A549 (cell line): ENCODE measurements around the gene MTSS2. TPM values are rescaled to one million over a fixed set of nuclear protein-coding genes. Genes with fewer than 3 reads are reported as not detected.

Experiments used
- ATAC-seq, 2 experiments: fragments of 200-7000 bp in 1 of 2; fragments of >200 bp in 1 of 2; cut with Nextera tagmentation in 1 of 2; cut with Tn5 transposase in 1 of 2; 3 replicates each; pipeline versions ENCODE4 v1.8.0 to v1.9.1; 2018 to 2020; ENCODE audit warnings: mild to moderate bottlenecking in 1 of 2, moderate library complexity in 1 of 2
- CTCF ChIA-PET: fragments of 300-600 bp; sonication (Branson Sonifier 250); formaldehyde crosslinking; extraction: SDS; loops from one replicate; lab custom pipeline; 2021; ENCODE audit warnings: antibody characterized with exemption, inconsistent platforms; lab: Yijun Ruan, JAX
- POLR2A ChIA-PET: fragments of 350-600 bp; formaldehyde crosslinking; extraction: SDS; loops from one replicate; lab custom pipeline; 2021; ENCODE audit warnings: antibody characterized with exemption, inconsistent platforms; lab: Yijun Ruan, JAX
- DNase-seq, 2 experiments: peaks; one replicate each; pipeline versions ENCODE4 v3.0.0 to v3.0.0-alpha.2; 2011 to 2016; ENCODE audit warnings: low read depth in 1 of 2, low spot score in 1 of 2
- FAIRE-seq: peaks from 2 replicates; lab custom pipeline; 2011; peaks lifted over from hg19 to GRCh38; lab: Jason Lieb, UNC
- H3K27ac ChIP-seq, 2 experiments: fragments of >200 bp; sonication (Bioruptor Twin); formaldehyde crosslinking; 3 replicates each; pipeline ENCODE4 v1.5.1; 2016 to 2017
- H3K4me1 ChIP-seq: fragments of >200 bp; sonication (Bioruptor Twin); formaldehyde crosslinking; 3 replicates; pipeline ENCODE4 v1.6.1; 2016
- H3K4me2 ChIP-seq: fragments of >200 bp; sonication (Bioruptor Twin); formaldehyde crosslinking; 3 replicates; pipeline ENCODE4 v1.6.1; 2016
- H3K4me3 ChIP-seq: fragments of >200 bp; sonication (Bioruptor Twin); formaldehyde crosslinking; 3 replicates; pipeline ENCODE4 v1.5.1; 2016
- H3K9me3 ChIP-seq: fragments of >200 bp; sonication (Bioruptor Twin); formaldehyde crosslinking; 3 replicates; pipeline ENCODE4 v1.6.1; 2016
- BHLHE40 ChIP-seq: IDR thresholded peaks from 2 replicates; pipeline ENCODE4 v1.6.1; 2012; ENCODE audit warnings: low read depth, low read length, inconsistent platforms
- CEBPB ChIP-seq, 2 experiments: fragments of >200 bp in 1 of 2; sonication (Bioruptor Twin) in 1 of 2; formaldehyde crosslinking in 1 of 2; IDR thresholded peaks; 2 replicates each; pipeline ENCODE4 v1.6.1; 2012 to 2016
- CHD4 ChIP-seq: fragments of 200-600 bp; sonication (generic); IDR thresholded peaks from 2 replicates; pipeline ENCODE4 v1.6.1; 2016; ENCODE audit warnings: antibody characterized with exemption, mild to moderate bottlenecking, borderline replicate concordance
- EP300 ChIP-seq, 2 experiments: fragments of >200 bp; sonication (Bioruptor Twin); formaldehyde crosslinking; IDR thresholded peaks; 2 replicates in 1 of 2; 3 replicates in 1 of 2; pipeline ENCODE4 v1.6.1; 2016 to 2017
- ESRRA ChIP-seq: fragments of 150-350 bp; IDR thresholded peaks from 2 replicates; pipeline ENCODE4 v1.6.1; 2014; ENCODE audit warnings: mild to moderate bottlenecking, low read length, borderline replicate concordance
- FOSB ChIP-seq: fragments of 250-450 bp; sonication (Bioruptor Pico); IDR thresholded peaks from 2 replicates; pipeline ENCODE4 v1.5.0; 2020; ENCODE audit warnings: mild to moderate bottlenecking, moderate library complexity
- FOSL2 ChIP-seq, 2 experiments: fragments of 450-650 bp in 1 of 2; fragments of >200 bp in 1 of 2; sonication (Bioruptor Twin) in 1 of 2; formaldehyde crosslinking; IDR thresholded peaks; 2 replicates each; pipeline versions ENCODE4 v1.5.0 to v1.6.1; 2016 to 2020; ENCODE audit warnings: mild to moderate bottlenecking in 1 of 2, moderate library complexity in 1 of 2
- FOXS1 ChIP-seq: fragments of 250-450 bp; sonication (Bioruptor Pico); IDR thresholded peaks from 2 replicates; pipeline ENCODE4 v1.5.0; 2020; ENCODE audit warnings: mild to moderate bottlenecking, moderate library complexity
- HOXA7 ChIP-seq: fragments of 250-450 bp; sonication (Bioruptor Pico); IDR thresholded peaks from 2 replicates; pipeline ENCODE4 v1.5.0; 2020; ENCODE audit warnings: mild to moderate bottlenecking, moderate library complexity
- JUN ChIP-seq, 2 experiments: fragments of >200 bp; sonication (Bioruptor Twin); formaldehyde crosslinking; IDR thresholded peaks; 2 replicates in 1 of 2; 3 replicates in 1 of 2; pipeline ENCODE4 v1.6.1; 2016 to 2017
- JUNB ChIP-seq: fragments of >200 bp; sonication (Bioruptor Twin); formaldehyde crosslinking; IDR thresholded peaks from 2 replicates; pipeline ENCODE4 v1.6.1; 2016
- KDM1A ChIP-seq: fragments of 200-600 bp; sonication (generic); IDR thresholded peaks from 2 replicates; pipeline ENCODE4 v1.6.1; 2016; ENCODE audit warnings: low read depth, mild to moderate bottlenecking
- MAFK ChIP-seq: fragments of 450-650 bp; IDR thresholded peaks from 2 replicates; pipeline ENCODE4 v1.6.1; 2014; ENCODE audit not compliant: partially characterized antibody
- MAZ ChIP-seq: fragments of 150-350 bp; IDR thresholded peaks from 2 replicates; pipeline ENCODE4 v1.6.1; 2014; ENCODE audit warnings: antibody characterized with exemption, low read depth, low read length, borderline replicate concordance
- MYC ChIP-seq: IDR thresholded peaks from 2 replicates; pipeline ENCODE4 v1.6.1; 2012; ENCODE audit warnings: mild to moderate bottlenecking, inconsistent platforms, low read length, improper control_type of control experiment, borderline replicate concordance
- NFE2L2 ChIP-seq: fragments of 150-350 bp; conservative IDR thresholded peaks from 2 replicates; pipeline ENCODE4 v1.6.1; 2014; ENCODE audit warnings: low read length
- POLR2A ChIP-seq: IDR thresholded peaks from 2 replicates; pipeline ENCODE4 v1.6.1; 2012; ENCODE audit warnings: mild to moderate bottlenecking, low read length
- SMC3 ChIP-seq: fragments of >200 bp; sonication (Bioruptor Twin); formaldehyde crosslinking; IDR thresholded peaks from 3 replicates; pipeline ENCODE4 v1.6.1; 2018; ENCODE audit warnings: inconsistent platforms
- TFCP2L1 ChIP-seq: fragments of 250-450 bp; sonication (Bioruptor Pico); IDR thresholded peaks from 2 replicates; pipeline ENCODE4 v1.5.0; 2021; ENCODE audit warnings: mild to moderate bottlenecking
- TP53 ChIP-seq: fragments of 250-450 bp; sonication (Bioruptor Pico); IDR thresholded peaks from 2 replicates; pipeline ENCODE4 v1.5.0; 2021; ENCODE audit warnings: mild to moderate bottlenecking, moderate library complexity
- ZC3H11A ChIP-seq: fragments of 450-650 bp; IDR thresholded peaks from 2 replicates; pipeline ENCODE4 v1.6.1; 2014; ENCODE audit warnings: antibody characterized with exemption, mild to moderate bottlenecking
- ZSCAN20 ChIP-seq: fragments of 250-450 bp; sonication (Bioruptor Pico); IDR thresholded peaks from 2 replicates; pipeline ENCODE4 v1.8.0; 2022; ENCODE audit warnings: mild to moderate bottlenecking, moderate library complexity
- WGBS: methylation state at CpG from one replicate; pipeline ENCODE4 v1.1.6; 2017; ENCODE audit errors: missing lambda C conversion rate; 5-methylcytosine and 5-hydroxymethylcytosine counted together
- polyA plus RNA-seq, 4 experiments: library from polyadenylated mRNA; depleted of rRNA in 3 of 4; stranded (reverse); fragments of >200 nt; fragmentation: RNase III in 1 of 4; extraction: RNeasy Plus Mini Kit Qiagen cat#74134 plus additional on column Dnase treatment in 1 of 4; gene quantifications; 2 replicates in 3 of 4; 3 replicates in 1 of 4; pipeline ENCODE4 v1.2.3, GENCODE V29; 2011 to 2017
- TF ChIP-seq, protein P1 (sequence below): IDR thresholded peaks from 2 replicates; pipeline ENCODE4 v1.6.1; 2012
- TF ChIP-seq, protein P2 (sequence below): fragments of 150-350 bp; IDR thresholded peaks from 2 replicates; pipeline ENCODE4 v1.6.1; 2014; ENCODE audit warnings: low read depth, mild to moderate bottlenecking, low read length

MTSS2 gene
- polyA plus RNA-seq, 2 of the 4 experiments (the other 2 are of a cell fraction), result 13.1 to 27.1 TPM

DNA sequence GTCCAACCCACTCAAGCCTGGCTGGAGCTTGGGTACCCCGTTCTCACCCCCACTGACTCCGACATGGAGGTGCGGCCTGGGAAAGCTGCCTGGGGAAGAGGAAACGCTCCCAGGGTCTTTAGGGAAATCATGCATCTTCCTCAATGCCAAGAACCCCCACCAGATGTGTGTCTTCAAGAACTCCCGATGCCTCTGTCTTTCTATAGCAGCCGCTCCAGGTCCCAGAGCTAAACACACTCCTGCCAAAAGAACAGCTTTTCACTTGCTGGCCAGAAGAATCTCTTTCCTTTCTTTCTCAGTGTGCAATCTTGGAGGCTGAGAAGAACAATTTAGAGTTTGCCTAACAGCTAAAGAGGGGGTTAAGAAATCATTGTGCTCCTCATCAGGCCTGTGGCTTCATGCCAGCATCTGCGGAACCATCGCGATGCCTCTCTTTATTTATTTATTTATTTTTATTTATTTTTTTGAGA, 41.1 kb upstream of the MTSS2 start:
- H3K4me2 ChIP-seq, result no peak overlapping the region
- no peak for FAIRE-seq
- no peak for ATAC-seq
- no peaks in the 10 kb centered on the region for H3K9me3 ChIP-seq
- DNase-seq, result no peak
- POLR2A ChIA-PET, result no interaction called here
- no peak overlapping the region for H3K27ac ChIP-seq
- CTCF ChIA-PET, result interaction anchor here (1.4 to 2.1 kb wide), 4 partner anchors 11 to 45 kb away, joined by 5 to 9 read pairs (median 6); no protein-coding TSS in a partner anchor
- TF ChIP-seq FOXS1 (CRISPR knock-in tag), result no peak
- no peak for TF ChIP-seq ZC3H11A
- TF ChIP-seq JUNB, result no peak
- TF ChIP-seq MAZ, result no peak
- TF ChIP-seq FOSL2 (IDR thresholded peaks at IDR 0.05), result no peak
- TF ChIP-seq FOSL2 (CRISPR knock-in tag; IDR thresholded peaks at IDR 0.05), result no peak
- no peak for TF ChIP-seq HOXA7 (CRISPR knock-in tag)
- TF ChIP-seq, protein P1, sequence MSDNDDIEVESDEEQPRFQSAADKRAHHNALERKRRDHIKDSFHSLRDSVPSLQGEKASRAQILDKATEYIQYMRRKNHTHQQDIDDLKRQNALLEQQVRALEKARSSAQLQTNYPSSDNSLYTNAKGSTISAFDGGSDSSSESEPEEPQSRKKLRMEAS, result no peak
- TF ChIP-seq POLR2A, result no peak
- no peak for TF ChIP-seq CEBPB (IDR thresholded peaks at IDR 0.05)
- TF ChIP-seq, protein P2, sequence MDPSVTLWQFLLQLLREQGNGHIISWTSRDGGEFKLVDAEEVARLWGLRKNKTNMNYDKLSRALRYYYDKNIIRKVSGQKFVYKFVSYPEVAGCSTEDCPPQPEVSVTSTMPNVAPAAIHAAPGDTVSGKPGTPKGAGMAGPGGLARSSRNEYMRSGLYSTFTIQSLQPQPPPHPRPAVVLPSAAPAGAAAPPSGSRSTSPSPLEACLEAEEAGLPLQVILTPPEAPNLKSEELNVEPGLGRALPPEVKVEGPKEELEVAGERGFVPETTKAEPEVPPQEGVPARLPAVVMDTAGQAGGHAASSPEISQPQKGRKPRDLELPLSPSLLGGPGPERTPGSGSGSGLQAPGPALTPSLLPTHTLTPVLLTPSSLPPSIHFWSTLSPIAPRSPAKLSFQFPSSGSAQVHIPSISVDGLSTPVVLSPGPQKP, result no peak
- TF ChIP-seq MYC, result no peak
- no peak for TF ChIP-seq ZSCAN20
- no peak for TF ChIP-seq NFE2L2
- no peak for TF ChIP-seq BHLHE40
- no peak for TF ChIP-seq TP53 (CRISPR knock-in tag)
- no peak for TF ChIP-seq TFCP2L1 (CRISPR knock-in tag)
- no peak for TF ChIP-seq KDM1A
- no peak for TF ChIP-seq SMC3
- no peak for TF ChIP-seq JUN (IDR thresholded peaks at IDR 0.05)
- no peak for TF ChIP-seq MAFK
- WGBS, result 96% methylated on average over 9 of the region's 9 CpGs
- no peak overlapping the region for H3K4me3 ChIP-seq
- H3K4me1 ChIP-seq, result no peaks in the 10 kb centered on the region

DNA sequence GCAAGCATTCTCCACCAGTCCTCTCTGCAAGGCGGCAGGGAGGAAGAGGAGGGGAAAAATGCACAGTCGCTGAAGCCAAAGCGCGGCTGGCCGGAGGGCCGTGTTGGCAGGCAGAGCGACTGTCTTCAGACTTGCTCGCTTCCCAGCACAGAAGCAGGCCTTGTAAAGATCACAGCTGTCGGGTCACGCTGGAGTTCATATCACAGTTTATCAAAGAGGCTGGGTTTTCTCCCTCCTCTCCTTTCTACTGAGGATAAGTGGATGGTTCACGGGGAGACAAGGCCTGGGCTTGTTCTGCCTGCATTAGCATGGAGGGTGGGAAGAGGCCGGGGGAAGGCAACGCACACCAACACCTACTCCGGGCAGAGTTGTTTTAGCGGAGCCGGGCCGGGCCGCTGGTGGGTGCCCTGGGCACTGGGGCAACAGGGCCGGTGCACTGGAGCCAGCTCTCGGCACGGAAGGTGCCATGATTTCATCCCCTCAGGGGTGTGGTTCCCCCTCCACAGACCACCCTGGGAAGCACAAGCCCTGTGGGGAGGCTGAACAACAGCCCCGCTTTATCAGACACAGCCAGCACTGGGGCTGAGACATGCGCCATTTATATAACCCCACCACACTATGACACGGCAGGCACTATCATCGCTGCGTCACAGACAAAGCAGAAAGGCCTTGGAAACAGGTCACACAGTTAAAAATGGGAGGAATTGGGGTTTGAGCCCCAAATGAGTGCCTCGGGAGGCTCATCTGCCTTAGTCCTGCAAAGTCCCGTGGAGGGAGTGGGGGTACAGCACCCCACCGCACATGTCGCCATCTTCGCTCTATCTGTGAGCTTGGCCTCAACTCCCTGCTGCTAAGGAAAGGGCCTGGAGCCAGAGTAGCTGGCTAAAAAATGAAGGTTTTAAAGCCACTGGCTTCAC, 40.3 kb upstream of the MTSS2 start:
- ChIA-PET CTCF (interaction anchor here (1.1 to 2.1 kb wide), 6 partner anchors 8 to 46 kb away, joined by 3 to 9 read pairs (median 6); no protein-coding TSS in a partner anchor), POLR2A (no interaction called here)
- H3K9me3 ChIP-seq, result no peaks in the 10 kb centered on the region
- H3K4me1 ChIP-seq, result no peaks in the 10 kb centered on the region
- no peak overlapping the region for H3K4me2 ChIP-seq
- no peak overlapping the region for H3K27ac ChIP-seq
- no peak overlapping the region for H3K4me3 ChIP-seq
- FAIRE-seq (no peak), DNase-seq (no peak), ATAC-seq (no peak)
- TF ChIP-seq CHD4 (no peak), TFCP2L1 (CRISPR knock-in tag) (no peak), FOSB (CRISPR knock-in tag) (no peak), ESRRA (no peak), MYC (no peak), EP300 (IDR thresholded peaks at IDR 0.05) (no peak), JUNB (no peak)
- WGBS, result 96% methylated on average over 31 of the region's 31 CpGs
